Measurements from ENCODE around the gene APEH. TPM values are rescaled to one million over a fixed set of nuclear protein-coding genes. Genes with fewer than 3 reads are reported as not detected.

The APEH gene
- polyA plus RNA-seq, 3 donors = 31.5 to 46.6 (median 44.6) TPM

- 89 to 95% (median 89%) methylated on average over 11 of the region's 11 CpGs for WGBS, 3 donors
- H3K27ac ChIP-seq (ENCODE audit: low read depth, low read length) = no peak overlapping the region
Observed at GRCh38 chr3:49702672-49703071, 28.5 kb downstream of the APEH start.

- no peak overlapping the region for H3K27ac ChIP-seq (ENCODE audit: low read depth, low read length)
- 55 to 62% (median 57%) methylated on average over 12 to 14 of the region's 14 CpGs for WGBS, 3 donors
Observed at GRCh38 chr3:49703443-49703927, 29.3 kb downstream of the APEH start.

GRCh38 chr3:49703956-49704355 lies 29.8 kb downstream of the APEH start:
- 87 to 98% (median 87%) methylated on average over 7 of the region's 7 CpGs for WGBS, 3 donors
- no peak overlapping the region for H3K27ac ChIP-seq (ENCODE audit: low read depth, low read length)

- 93 to 95% (median 93%) methylated on average over 8 of the region's 8 CpGs for WGBS, 3 donors
- no peak overlapping the region for H3K27ac ChIP-seq (ENCODE audit: low read depth, low read length)
Observed at GRCh38 chr3:49704629-49705028, 30.5 kb downstream of the APEH start.

- WGBS, 3 donors = 95 to 96% (median 95%) methylated on average over 17 of the region's 17 CpGs
- H3K27ac ChIP-seq (ENCODE audit: low read depth, low read length) = no peak overlapping the region
Observed at GRCh38 chr3:49705390-49705960, 31.3 kb downstream of the APEH start.

- no peak overlapping the region for H3K27ac ChIP-seq (ENCODE audit: low read depth, low read length)
- WGBS, 3 donors = 80 to 91% (median 88%) methylated on average over 9 of the region's 9 CpGs
Observed at GRCh38 chr3:49706456-49707112, 32.4 kb downstream of the APEH start.

- WGBS, 3 donors = 74 to 86% (median 76%) methylated on average over 4 of the region's 4 CpGs
- H3K27ac ChIP-seq (ENCODE audit: low read depth, low read length) = no peak overlapping the region
Observed at GRCh38 chr3:49707113-49707480, 32.9 kb downstream of the APEH start.

GRCh38 chr3:49709852-49710251 lies 35.7 kb downstream of the APEH start:
- H3K27ac ChIP-seq (ENCODE audit: low read depth, low read length) = no peak overlapping the region
- 92 to 97% (median 97%) methylated on average over 8 of the region's 8 CpGs for WGBS, 3 donors

GRCh38 chr3:49711489-49711888 lies 37.3 kb downstream of the APEH start:
- 79 to 88% (median 87%) methylated on average over 5 of the region's 5 CpGs for WGBS, 3 donors
- H3K27ac ChIP-seq (ENCODE audit: low read depth, low read length) = no peak overlapping the region

GRCh38 chr3:49712166-49712565 lies 38.0 kb downstream of the APEH start:
- WGBS, 3 donors = 89 to 95% (median 90%) methylated on average over 11 of the region's 11 CpGs
- H3K27ac ChIP-seq (ENCODE audit: low read depth, low read length) = no peak overlapping the region

- H3K27ac ChIP-seq (ENCODE audit: low read depth, low read length) = no peak overlapping the region
- 63 to 67% (median 65%) methylated on average over 7 of the region's 7 CpGs for WGBS, 3 donors
Observed at GRCh38 chr3:49712631-49713317, 38.6 kb downstream of the APEH start.

- WGBS, 3 donors = 90 to 94% (median 92%) methylated on average over 25 of the region's 25 CpGs
Observed at GRCh38 chr3:49713336-49714105, 39.4 kb downstream of the APEH start.

GRCh38 chr3:49714728-49715550 lies 40.8 kb downstream of the APEH start:
- WGBS, 3 donors = 78 to 92% (median 89%) methylated on average over 13 of the region's 13 CpGs
- no peak overlapping the region for H3K27ac ChIP-seq (ENCODE audit: low read depth, low read length)

More at GRCh38 chr3:49713336-49714105, 39.4 kb downstream of the APEH start:
- H3K27ac ChIP-seq (ENCODE audit: low read depth, low read length) = no peak overlapping the region

GRCh38 chr3:49715611-49716121 lies 41.5 kb downstream of the APEH start:
- WGBS, 3 donors = 90 to 91% (median 91%) methylated on average over 13 of the region's 13 CpGs
- no peak overlapping the region for H3K27ac ChIP-seq (ENCODE audit: low read depth, low read length)

GRCh38 chr3:49716169-49716568 lies 42.0 kb downstream of the APEH start:
- no peak overlapping the region for H3K27ac ChIP-seq (ENCODE audit: low read depth, low read length)
- WGBS, 3 donors = 90 to 94% (median 93%) methylated on average over 7 of the region's 7 CpGs

- 85 to 92% (median 90%) methylated on average over 16 of the region's 16 CpGs for WGBS, 3 donors
Observed at GRCh38 chr3:49716691-49717210, 42.6 kb downstream of the APEH start.

GRCh38 chr3:49717211-49717958 lies 43.2 kb downstream of the APEH start:
- WGBS, 3 donors = 83 to 96% (median 86%) methylated on average over 13 to 14 of the region's 14 CpGs
- H3K27ac ChIP-seq (ENCODE audit: low read depth, low read length) = no peak overlapping the region

More at GRCh38 chr3:49716691-49717210, 42.6 kb downstream of the APEH start:
- H3K27ac ChIP-seq (ENCODE audit: low read depth, low read length) = no peak overlapping the region

Measured in adipose tissue (tissue), 3 donors.